Psoas muscle (tissue), 8 donors: ENCODE results near the gene SULT1B1. TPM values are rescaled to one million over a fixed set of nuclear protein-coding genes. Genes with fewer than 3 reads are reported as not detected.

ENCODE experiments used
- ATAC-seq, 4 donors: fragments of 200-7000 bp; cut with Tn5 transposase; one replicate each; pipeline ENCODE4 v1.9.1; 2020; ENCODE audit warnings: moderate library complexity in 3 of 4, mild to moderate bottlenecking in 2 of 4
- DNase-seq, 2 donors: peaks; one replicate each; pipeline ENCODE4 v3.0.0-alpha.2; 2020
- H3K27ac ChIP-seq: fragments of 200-600 bp; one replicate; pipeline ENCODE4 v1.8.0; 2022
- H3K27me3 ChIP-seq, 3 donors: fragments of 200-600 bp in 1 of 3; one replicate each; pipeline versions ENCODE4 v1.6.1 to v1.8.0; 2013 to 2022; ENCODE audit warnings: low read length in 2 of 3, mild to moderate bottlenecking in 2 of 3, moderate library complexity in 1 of 3; ENCODE audit not compliant: insufficient read depth in 3 of 3
- H3K36me3 ChIP-seq, 2 donors: fragments of 200-600 bp in 1 of 2; one replicate each; pipeline versions ENCODE4 v1.6.1 to v1.8.0; 2013 to 2022; ENCODE audit warnings: low read depth in 1 of 2, mild to moderate bottlenecking in 1 of 2, moderate library complexity in 1 of 2; ENCODE audit not compliant: insufficient read depth in 1 of 2
- H3K4me1 ChIP-seq: fragments of 200-600 bp; one replicate; pipeline ENCODE4 v1.8.0; 2022
- H3K4me3 ChIP-seq: fragments of 200-600 bp; one replicate; pipeline ENCODE4 v1.8.0; 2022; ENCODE audit warnings: mild to moderate bottlenecking
- H3K9me3 ChIP-seq: fragments of 200-600 bp; one replicate; pipeline ENCODE4 v1.8.0; 2022
- WGBS, 3 donors: extraction: QIAGEN DNeasy Blood & Tissue Kit; methylation state at CpG; one replicate each; pipeline versions ENCODE4 v1.1.6 to v1.1.7; 2013; 5-methylcytosine and 5-hydroxymethylcytosine counted together
- intact Hi-C, 2 donors: fragments of 100-400 bp; cut with DNase I; formaldehyde crosslinking; loops; one replicate each; pipeline versions ENCODE4 v1.11.0 to v1.14.2; 2022
- polyA plus RNA-seq, 3 donors: library from polyadenylated mRNA; stranded (reverse); fragments of 200-250 nt; gene quantifications; one replicate each; pipeline ENCODE4 v1.2.3, GENCODE V29; 2013
- total RNA-seq, 4 donors: library from RNA; stranded (reverse); fragmentation: NEBNext Ultra II Directional in 2 of 4; extraction: Animal tissue kit (Norgen Biotek cat#: 25700) in 2 of 4; gene quantifications; one replicate each; pipeline versions ENCODE4 v1.2.1 to v1.2.4, GENCODE V29; 2021 to 2023
- TF ChIP-seq, protein P1 (sequence below): fragments of 200-600 bp; IDR thresholded peaks from one replicate; pipeline ENCODE4 v1.8.0; 2022; ENCODE audit warnings: antibody characterized with exemption
- donor health status: healthy with polysubstance abuse.
- donor health status: DM: no; HTN: no; CAD: no; lungs with moderate emphysema.
- donor health status: Bipolar disorder and iron deficiency.
- donor health status: healthy.
- donor health status: DM: yes; HTN: yes; CAD: no.
- donor health status: DM: no; HTN: no; CAD: no.
- donor health status: DM: no; HTN: no; CAD: no.
- donor health status: DM: yes; HTN: yes; CAD: no.

SULT1B1 gene
- total and polyA plus RNA-seq, 7 donors, result 0.03 to 0.74 (median 0.24) TPM

DNA sequence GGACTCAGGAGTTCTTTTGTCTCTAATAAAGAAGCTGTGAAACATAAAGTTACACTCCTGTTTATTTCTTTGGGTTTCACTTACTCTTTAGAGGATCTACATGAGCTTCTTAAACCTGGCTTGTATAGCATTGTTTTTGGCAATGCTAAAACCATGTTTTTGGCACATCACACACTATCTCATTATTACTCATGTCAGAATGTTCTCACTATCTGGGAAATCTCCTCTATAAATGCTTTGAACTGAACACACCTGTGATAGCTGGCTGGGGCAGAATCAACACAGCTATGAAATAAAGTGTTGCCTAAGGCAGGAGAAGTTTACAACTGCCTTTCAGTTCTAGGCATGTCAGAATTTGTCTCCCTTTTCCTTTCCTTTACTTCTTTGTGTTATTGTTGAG, 52.6 kb downstream of the SULT1B1 start:
- no peaks in the 10 kb centered on the region for H3K4me1 ChIP-seq
- intact Hi-C loops, result no loop called here
- no peaks in the 10 kb centered on the region for H3K36me3 ChIP-seq
- H3K27ac ChIP-seq, result no peak overlapping the region
- H3K4me3 ChIP-seq, result no peak overlapping the region
- H3K27me3 ChIP-seq, result no peaks in the 10 kb centered on the region
- TF ChIP-seq, protein P1, sequence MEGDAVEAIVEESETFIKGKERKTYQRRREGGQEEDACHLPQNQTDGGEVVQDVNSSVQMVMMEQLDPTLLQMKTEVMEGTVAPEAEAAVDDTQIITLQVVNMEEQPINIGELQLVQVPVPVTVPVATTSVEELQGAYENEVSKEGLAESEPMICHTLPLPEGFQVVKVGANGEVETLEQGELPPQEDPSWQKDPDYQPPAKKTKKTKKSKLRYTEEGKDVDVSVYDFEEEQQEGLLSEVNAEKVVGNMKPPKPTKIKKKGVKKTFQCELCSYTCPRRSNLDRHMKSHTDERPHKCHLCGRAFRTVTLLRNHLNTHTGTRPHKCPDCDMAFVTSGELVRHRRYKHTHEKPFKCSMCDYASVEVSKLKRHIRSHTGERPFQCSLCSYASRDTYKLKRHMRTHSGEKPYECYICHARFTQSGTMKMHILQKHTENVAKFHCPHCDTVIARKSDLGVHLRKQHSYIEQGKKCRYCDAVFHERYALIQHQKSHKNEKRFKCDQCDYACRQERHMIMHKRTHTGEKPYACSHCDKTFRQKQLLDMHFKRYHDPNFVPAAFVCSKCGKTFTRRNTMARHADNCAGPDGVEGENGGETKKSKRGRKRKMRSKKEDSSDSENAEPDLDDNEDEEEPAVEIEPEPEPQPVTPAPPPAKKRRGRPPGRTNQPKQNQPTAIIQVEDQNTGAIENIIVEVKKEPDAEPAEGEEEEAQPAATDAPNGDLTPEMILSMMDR, result no peak
- ATAC-seq, result no peak
- no peaks in the 10 kb centered on the region for H3K9me3 ChIP-seq
- DNase-seq, result no peak

- Histone ChIP-seq H3K4me1 (no peaks in the 10 kb centered on the region), H3K27ac (no peak overlapping the region), H3K4me3 (no peak overlapping the region), H3K27me3 (no peaks in the 10 kb centered on the region), H3K9me3 (peaks cover 4% of the 10 kb centered on the region), H3K36me3 (no peaks in the 10 kb centered on the region)
- ATAC-seq, result no peak
- no peak for DNase-seq
- TF ChIP-seq, protein P1, result no peak
- intact Hi-C loops, result no loop called here
- WGBS, 3 donors, result 76 to 89% (median 85%) methylated on average over 3 of the region's 3 CpGs
These were observed 58.2 kb downstream of the SULT1B1 start for GRCh38 chr4:69702201-69702600.

- 60 to 71% (median 70%) methylated on average over 4 of the region's 4 CpGs for WGBS, 3 donors
- intact Hi-C loops, result no loop called here
- TF ChIP-seq, protein P1, result no peak
- no peak for ATAC-seq
- Histone ChIP-seq H3K9me3 (peaks cover 4% of the 10 kb centered on the region), H3K27me3 (no peaks in the 10 kb centered on the region), H3K4me1 (no peaks in the 10 kb centered on the region), H3K4me3 (no peak overlapping the region), H3K27ac (no peak overlapping the region), H3K36me3 (no peaks in the 10 kb centered on the region)
- no peak for DNase-seq
These were observed 58.7 kb downstream of the SULT1B1 start for GRCh38 chr4:69701696-69702095.

DNA sequence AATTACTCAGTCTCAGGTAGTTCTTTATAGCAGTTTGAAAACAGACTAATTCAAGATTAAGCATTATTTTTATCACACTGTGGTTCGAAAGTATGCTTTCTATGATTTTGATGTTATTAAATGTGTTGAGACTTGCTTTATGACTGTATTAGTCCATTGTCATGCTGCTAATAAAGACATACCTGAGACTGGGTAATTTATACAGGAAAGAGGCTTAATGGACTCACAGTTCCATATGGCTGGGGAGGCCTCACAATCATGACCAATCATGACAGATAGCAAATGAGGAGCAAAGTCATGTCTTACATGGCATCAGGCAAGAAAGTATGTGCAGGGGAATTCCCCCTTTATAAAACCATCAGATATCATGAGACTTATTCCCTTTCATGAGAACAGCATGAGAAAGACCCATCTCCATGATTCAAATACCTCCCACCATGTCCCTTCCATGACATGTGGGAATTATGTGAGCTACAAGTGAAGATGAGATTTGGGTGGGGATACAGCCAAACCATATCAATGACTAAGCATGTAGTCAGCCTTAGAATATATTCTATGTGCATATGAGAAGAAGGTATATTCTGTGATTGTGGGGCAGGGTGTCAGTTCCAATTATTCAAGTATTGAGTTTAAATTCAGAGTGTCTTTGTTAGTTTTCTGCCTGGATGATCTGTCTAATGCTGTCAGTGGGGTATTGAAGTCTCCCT, 62.7 kb downstream of the SULT1B1 start:
- Histone ChIP-seq H3K4me3 (no peak overlapping the region), H3K27ac (no peak overlapping the region), H3K27me3 (no peaks in the 10 kb centered on the region), H3K36me3 (no peaks in the 10 kb centered on the region), H3K9me3 (peaks cover 4% of the 10 kb centered on the region), H3K4me1 (no peaks in the 10 kb centered on the region)
- 87 to 93% (median 93%) methylated on average over 1 of the region's 1 CpG for WGBS, 3 donors
- DNase-seq, result no peak
- intact Hi-C loops, result loop anchor here in 1 of 2 donors (10.0 kb wide), 1 partner anchor 807 kb away; no protein-coding TSS in a partner anchor
- TF ChIP-seq, protein P1, result no peak
- no peak for ATAC-seq

DNA sequence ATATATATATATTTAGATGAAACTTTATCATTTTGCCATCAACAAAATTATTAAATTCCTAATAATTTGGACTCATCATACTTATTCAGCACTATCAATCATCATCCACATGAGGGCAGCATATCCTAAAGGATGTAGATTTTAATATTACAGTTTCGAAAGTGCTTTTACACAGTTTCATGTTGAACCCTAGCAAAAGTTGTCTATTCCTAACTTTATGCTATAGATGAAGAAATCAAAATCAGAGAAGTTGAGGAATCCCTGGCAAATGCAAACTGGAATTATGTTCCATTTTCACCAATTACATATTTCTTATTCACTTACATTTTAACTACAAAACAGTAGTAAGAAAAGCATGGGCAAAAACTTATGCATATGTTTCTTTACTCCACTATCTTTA, 70.8 kb downstream of the SULT1B1 start:
- intact Hi-C loops, result no loop called here
- no peaks in the 10 kb centered on the region for H3K27me3 ChIP-seq
- H3K9me3 ChIP-seq, result no peaks in the 10 kb centered on the region
- H3K4me1 ChIP-seq, result no peaks in the 10 kb centered on the region
- TF ChIP-seq, protein P1, result peak; percentile 41
- 0 to 2% (median 2%) methylated on average over 1 of the region's 1 CpG for WGBS, 3 donors
- H3K4me3 ChIP-seq, result no peak overlapping the region
- no peak overlapping the region for H3K27ac ChIP-seq
- no peak for ATAC-seq
- no peak for DNase-seq
- H3K36me3 ChIP-seq, result no peaks in the 10 kb centered on the region
